Breast epithelium (tissue), 4 donors: Measurements from ENCODE around the gene NPBWR2. TPM values are rescaled to one million over a fixed set of nuclear protein-coding genes. Genes with fewer than 3 reads are reported as not detected.

Source experiments
- DNase-seq, 2 donors: peaks; one replicate each; pipeline ENCODE4 v3.0.0-alpha.2; 2019; ENCODE audit warnings: low spot score in 2 of 2
- H3K27ac ChIP-seq, 2 donors: fragments of 200-600 bp; sonication (generic) in 1 of 2; one replicate each; pipeline ENCODE4 v1.5.1; 2016 to 2019; ENCODE audit warnings: mild to moderate bottlenecking in 1 of 2
- H3K27me3 ChIP-seq, 2 donors: fragments of 200-600 bp; sonication (generic) in 1 of 2; one replicate each; pipeline versions ENCODE4 v1.5.1 to v1.6.0; 2017 to 2019; ENCODE audit warnings: control low read depth in 1 of 2, mild to moderate bottlenecking in 1 of 2
- H3K36me3 ChIP-seq: fragments of 200-600 bp; one replicate; pipeline ENCODE4 v1.5.1; 2019
- H3K4me1 ChIP-seq, 2 donors: fragments of 200-600 bp; sonication (generic); one replicate each; pipeline ENCODE4 v1.5.1; 2016 to 2019; ENCODE audit warnings: control low read depth in 1 of 2
- H3K4me3 ChIP-seq, 3 donors: fragments of 200-600 bp; sonication (generic); 1 replicate in 2 of 3; 2 replicates in 1 of 3; pipeline ENCODE4 v1.5.1; 2016 to 2019; ENCODE audit warnings: mild to moderate bottlenecking in 3 of 3, moderate library complexity in 2 of 3
- H3K9me3 ChIP-seq, 2 donors: fragments of 200-600 bp; sonication (generic) in 1 of 2; one replicate each; pipeline ENCODE4 v1.5.1; 2016 to 2019; ENCODE audit warnings: control low read depth in 1 of 2
- POLR2A ChIP-seq: fragments of 450-650 bp; IDR thresholded peaks from one replicate; pipeline ENCODE4 v1.6.1; 2016; ENCODE audit warnings: antibody characterized with exemption, mild to moderate bottlenecking, moderate library complexity
- POLR2AphosphoS5 ChIP-seq, 3 donors: sonication (generic); formaldehyde crosslinking; IDR thresholded peaks; one replicate each; pipeline ENCODE4 v1.6.1; 2017; ENCODE audit warnings: antibody characterized with exemption in 3 of 3
- intact Hi-C: fragments of 100-400 bp; cut with DNase I; formaldehyde crosslinking; loops from one replicate; pipeline ENCODE4 v1.15.1; 2023; ENCODE audit warnings: low total_unique reads
- total RNA-seq, 3 donors: library from RNA; depleted of rRNA; stranded (reverse); fragments of >200 nt; gene quantifications; one replicate each; pipeline ENCODE4 v1.1.0, GENCODE V29; 2016
- TF ChIP-seq, protein P1 (sequence below), 3 donors: fragments of 450-650 bp; IDR thresholded peaks; one replicate each; pipeline ENCODE4 v1.5.1; 2016 to 2017; ENCODE audit warnings: antibody characterized with exemption in 3 of 3, mild to moderate bottlenecking in 3 of 3, moderate library complexity in 3 of 3

Gene NPBWR2
- total RNA-seq, 3 donors from 2014 or later = not detected

DNA sequence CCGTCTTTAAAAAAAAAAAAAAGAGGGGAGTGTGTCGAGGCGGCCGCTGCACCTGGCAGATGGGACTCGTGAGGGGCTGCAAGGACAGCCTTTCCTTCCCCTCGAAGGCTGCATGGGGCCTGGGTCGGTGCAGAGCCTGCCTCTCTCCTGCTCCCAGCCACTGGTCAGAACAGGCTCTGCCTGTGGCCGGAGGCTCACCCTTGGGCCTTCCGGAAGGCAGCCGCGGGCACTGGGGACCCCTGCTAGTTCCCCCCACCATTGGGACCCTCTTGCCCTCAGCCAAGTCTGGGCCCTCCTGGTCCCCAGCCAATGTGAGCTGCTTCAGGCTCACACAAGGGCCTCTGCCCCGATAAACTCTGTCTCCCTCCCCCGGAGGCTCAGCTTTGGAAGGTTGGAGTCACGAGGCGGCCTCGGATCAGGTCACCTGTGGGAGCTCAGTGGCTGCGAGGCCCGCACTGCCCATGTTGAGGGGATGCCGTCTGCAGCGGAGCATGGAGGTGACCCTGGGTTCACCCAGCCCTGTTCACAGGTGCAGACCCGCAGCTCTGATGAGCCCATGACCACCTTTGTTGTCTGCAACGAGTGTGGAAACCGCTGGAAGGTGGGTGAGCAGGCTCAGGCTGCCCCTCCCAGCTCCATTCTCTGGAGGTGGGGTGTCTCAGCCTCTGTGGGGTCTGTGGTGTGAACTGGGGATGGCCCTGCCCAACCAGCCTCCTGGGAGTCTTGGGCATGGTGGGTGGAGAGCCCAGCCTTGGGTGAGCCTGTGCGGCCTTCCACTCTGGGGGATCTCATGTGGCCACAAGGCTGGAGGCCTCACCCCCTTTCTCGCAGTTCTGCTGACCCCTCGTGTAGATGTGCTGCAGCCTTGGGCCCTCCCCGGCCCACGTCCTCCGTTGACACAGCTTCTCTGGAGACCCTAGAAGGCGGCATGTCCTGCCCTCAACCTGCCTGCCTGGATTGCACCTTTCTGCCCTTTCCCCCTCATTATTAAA, 35.7 kb downstream of the NPBWR2 start:
- no peaks in the 10 kb centered on the region for H3K36me3 ChIP-seq
- no peaks in the 10 kb centered on the region for H3K9me3 ChIP-seq
- intact Hi-C loops = no loop called here
- no peak for TF ChIP-seq POLR2AphosphoS5 (IDR thresholded peaks at IDR 0.05)
- no peak for TF ChIP-seq POLR2A
- TF ChIP-seq, protein P1, sequence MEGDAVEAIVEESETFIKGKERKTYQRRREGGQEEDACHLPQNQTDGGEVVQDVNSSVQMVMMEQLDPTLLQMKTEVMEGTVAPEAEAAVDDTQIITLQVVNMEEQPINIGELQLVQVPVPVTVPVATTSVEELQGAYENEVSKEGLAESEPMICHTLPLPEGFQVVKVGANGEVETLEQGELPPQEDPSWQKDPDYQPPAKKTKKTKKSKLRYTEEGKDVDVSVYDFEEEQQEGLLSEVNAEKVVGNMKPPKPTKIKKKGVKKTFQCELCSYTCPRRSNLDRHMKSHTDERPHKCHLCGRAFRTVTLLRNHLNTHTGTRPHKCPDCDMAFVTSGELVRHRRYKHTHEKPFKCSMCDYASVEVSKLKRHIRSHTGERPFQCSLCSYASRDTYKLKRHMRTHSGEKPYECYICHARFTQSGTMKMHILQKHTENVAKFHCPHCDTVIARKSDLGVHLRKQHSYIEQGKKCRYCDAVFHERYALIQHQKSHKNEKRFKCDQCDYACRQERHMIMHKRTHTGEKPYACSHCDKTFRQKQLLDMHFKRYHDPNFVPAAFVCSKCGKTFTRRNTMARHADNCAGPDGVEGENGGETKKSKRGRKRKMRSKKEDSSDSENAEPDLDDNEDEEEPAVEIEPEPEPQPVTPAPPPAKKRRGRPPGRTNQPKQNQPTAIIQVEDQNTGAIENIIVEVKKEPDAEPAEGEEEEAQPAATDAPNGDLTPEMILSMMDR (IDR thresholded peaks at IDR 0.05) = no peak
- DNase-seq = no peak
- no peaks in the 10 kb centered on the region for H3K27me3 ChIP-seq
- no peak overlapping the region for H3K4me3 ChIP-seq
- H3K27ac ChIP-seq = no peak overlapping the region
- H3K4me1 ChIP-seq = no peaks in the 10 kb centered on the region

DNA sequence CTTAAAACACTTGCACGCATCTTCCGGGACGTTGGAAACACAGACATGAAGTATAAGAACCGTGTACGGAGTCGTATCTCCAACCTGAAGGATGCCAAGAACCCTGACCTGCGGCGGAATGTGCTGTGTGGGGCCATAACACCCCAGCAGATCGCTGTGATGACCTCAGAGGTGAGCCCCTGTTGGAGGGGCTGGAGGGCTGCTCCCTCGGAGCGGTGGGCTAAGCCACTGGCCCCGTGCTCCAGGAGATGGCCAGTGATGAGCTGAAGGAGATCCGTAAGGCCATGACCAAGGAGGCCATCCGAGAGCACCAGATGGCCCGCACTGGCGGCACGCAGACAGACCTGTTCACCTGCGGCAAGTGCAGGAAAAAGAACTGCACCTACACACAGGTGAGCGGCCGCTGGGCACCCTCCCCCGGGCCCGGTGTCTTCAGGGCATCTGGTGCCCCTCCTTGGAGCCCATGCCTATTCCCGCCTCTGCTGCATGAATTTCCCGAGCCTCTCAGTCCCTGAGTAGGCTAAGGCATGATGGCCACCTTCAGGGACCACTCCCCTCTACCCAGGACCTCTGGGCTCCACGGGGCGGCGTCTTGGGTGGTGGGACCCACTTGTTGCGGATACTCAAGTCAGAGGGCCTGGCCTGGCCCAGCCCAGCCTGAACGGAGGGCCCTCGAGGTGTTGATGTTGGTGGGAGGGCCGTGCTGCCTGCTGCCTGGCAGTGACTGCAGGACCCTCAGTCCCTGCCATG, 36.9 kb downstream of the NPBWR2 start:
- no peak for DNase-seq

DNA sequence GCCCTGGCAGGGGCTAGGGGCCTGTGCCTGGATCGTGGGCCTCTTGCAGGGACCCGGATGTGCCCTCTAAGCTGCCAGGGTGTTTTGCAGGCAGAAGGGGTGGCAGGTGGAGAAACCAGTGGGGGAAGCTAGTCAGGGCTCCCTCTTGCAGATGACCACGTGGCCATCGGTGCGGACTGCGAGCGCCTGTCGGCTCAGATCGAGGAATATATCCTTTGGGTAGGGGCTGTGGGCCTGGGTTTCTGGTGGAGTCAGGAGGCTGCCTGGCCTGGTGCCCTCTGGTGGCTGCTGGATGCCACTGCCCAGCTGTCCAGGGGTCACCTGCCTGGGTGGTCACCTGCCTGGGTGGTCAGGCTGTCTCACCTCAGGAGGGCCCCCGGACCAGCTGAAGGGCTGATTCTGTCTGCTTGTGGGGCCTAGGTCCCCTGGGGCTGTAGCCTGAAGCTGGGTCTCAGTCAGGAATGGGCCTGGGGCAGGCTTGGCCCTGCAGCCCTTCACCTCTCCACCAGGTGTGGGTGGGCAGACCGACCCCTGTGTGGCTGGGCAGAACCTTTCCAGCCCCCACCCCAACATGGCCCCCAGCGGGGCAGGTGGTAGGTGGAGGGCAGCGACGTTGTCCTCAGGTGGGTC, 37.6 kb downstream of the NPBWR2 start:
- no peak for TF ChIP-seq POLR2AphosphoS5 (IDR thresholded peaks at IDR 0.05)
- no peak for TF ChIP-seq POLR2A
- TF ChIP-seq, protein P1 (IDR thresholded peaks at IDR 0.05) = peak in 2 of 3 donors; percentile 42 to 45

More for the DNA sequence above, 36.9 kb downstream of the NPBWR2 start:
- Histone ChIP-seq H3K27me3 (no peaks in the 10 kb centered on the region), H3K9me3 (no peaks in the 10 kb centered on the region), H3K4me1 (no peaks in the 10 kb centered on the region), H3K36me3 (no peaks in the 10 kb centered on the region), H3K27ac (no peak overlapping the region), H3K4me3 (no peak overlapping the region)
- TF ChIP-seq, protein P1 (IDR thresholded peaks at IDR 0.05) = no peak
- TF ChIP-seq POLR2A = no peak
- no peak for TF ChIP-seq POLR2AphosphoS5 (IDR thresholded peaks at IDR 0.05)
- intact Hi-C loops = no loop called here

DNA sequence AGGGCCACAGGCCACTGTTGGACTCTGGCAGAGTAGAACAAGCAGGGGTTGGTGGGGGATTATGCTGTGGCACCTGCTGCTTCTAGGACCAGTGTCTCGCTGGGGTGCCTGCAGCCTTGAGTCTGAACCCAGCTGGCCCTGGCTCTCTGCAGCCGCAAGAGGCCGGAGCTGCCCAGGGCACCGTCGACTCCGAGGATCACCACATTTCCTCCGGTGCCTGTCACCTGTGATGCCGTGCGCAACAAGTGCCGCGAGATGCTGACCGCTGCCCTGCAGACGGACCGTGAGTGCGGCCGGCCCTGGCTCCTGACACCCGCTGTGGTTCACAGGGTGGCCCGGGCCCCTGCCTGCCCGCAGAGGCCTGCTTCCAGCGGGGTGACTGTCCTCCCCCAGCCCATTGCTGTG, 38.2 kb downstream of the NPBWR2 start:
- no peak for DNase-seq
- Histone ChIP-seq H3K4me1 (peaks cover 0 to 5% of the 10 kb centered on the region in 2 donors), H3K9me3 (no peaks in the 10 kb centered on the region), H3K36me3 (no peaks in the 10 kb centered on the region), H3K4me3 (no peak overlapping the region), H3K27ac (no peak overlapping the region), H3K27me3 (no peaks in the 10 kb centered on the region)
- TF ChIP-seq POLR2A (no peak), POLR2AphosphoS5 (IDR thresholded peaks at IDR 0.05) (no peak)
- TF ChIP-seq, protein P1 (IDR thresholded peaks at IDR 0.05) = no peak
- intact Hi-C loops = no loop called here

More for the DNA sequence above, 37.6 kb downstream of the NPBWR2 start:
- intact Hi-C loops = no loop called here
- H3K9me3 ChIP-seq = no peaks in the 10 kb centered on the region
- H3K4me1 ChIP-seq = no peaks in the 10 kb centered on the region
- no peaks in the 10 kb centered on the region for H3K36me3 ChIP-seq
- H3K4me3 ChIP-seq = no peak overlapping the region
- DNase-seq = no peak
- no peaks in the 10 kb centered on the region for H3K27me3 ChIP-seq
- no peak overlapping the region for H3K27ac ChIP-seq
